CD4-positive, alpha-beta T cell treated with Interferon gamma for 1 hour (primary cell): ENCODE results near the gene DENND4B.
"Not testable (repeated sequence)": the region's sequence is repeated elsewhere in the genome, so short reads cannot be mapped to it uniquely, and the experiment has no call there.

Experiments
- DNase-seq: peaks from one replicate; pipeline ENCODE4 v3.0.0-alpha.2; 2020

Gene DENND4B

GRCh38 chr1:153922972-153923925, 23.3 kb downstream of the DENND4B start, which contains the start of gene GATAD2B:
TSS of gene GATAD2B (minus strand) at chr1:153922972. CDS start at chr1:153828347, 94,625 bp downstream.
- DNase-seq: peak; percentile 100

DNA sequence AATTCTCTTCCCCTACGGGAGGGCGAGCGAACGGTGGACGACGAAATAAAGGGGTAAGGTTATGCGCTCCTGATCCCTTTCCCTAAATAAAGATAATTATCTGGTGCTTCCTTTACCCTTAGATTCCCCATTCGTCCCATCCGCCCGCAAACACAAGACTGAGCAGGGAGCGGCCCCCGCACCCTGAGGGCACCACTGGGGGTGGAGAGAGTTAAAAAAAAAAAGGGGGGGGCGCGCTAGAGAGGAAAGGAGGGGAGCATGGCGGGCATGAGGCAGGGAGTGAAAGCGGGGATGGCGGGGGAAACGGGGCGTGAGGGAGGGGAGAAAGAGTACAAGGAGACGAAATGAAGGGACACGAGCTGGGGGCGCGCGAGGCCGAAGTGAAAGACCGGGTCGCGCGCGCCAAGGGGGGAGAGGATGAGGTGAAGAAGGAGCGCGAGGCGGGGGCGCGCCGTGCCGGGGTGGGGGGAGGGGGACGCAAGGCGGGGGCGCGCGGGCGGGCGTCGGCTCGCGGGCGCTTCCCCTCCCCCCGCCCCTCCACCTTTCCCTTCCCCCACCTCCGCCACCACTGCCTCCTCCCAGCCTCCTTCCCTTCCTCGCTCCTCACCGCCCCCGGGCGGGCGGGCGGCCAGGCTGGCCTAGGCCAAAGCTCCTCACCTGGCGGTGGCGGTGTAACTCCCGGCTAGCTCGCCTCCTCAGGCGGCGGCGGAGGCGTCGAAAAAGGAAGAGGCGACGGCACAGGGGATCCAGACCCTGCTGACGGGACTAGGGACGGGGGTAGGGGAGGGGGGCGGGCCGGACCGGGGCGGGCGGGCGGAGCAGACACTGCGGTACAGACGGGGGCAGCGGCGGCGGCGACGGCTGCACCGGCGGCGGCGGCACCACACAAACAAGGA, 24.2 kb downstream of the DENND4B start:
- no peak for DNase-seq

- no peak for DNase-seq
Measured at GRCh38 chr1:153921803-153922075, 24.8 kb downstream of the DENND4B start.

DNA sequence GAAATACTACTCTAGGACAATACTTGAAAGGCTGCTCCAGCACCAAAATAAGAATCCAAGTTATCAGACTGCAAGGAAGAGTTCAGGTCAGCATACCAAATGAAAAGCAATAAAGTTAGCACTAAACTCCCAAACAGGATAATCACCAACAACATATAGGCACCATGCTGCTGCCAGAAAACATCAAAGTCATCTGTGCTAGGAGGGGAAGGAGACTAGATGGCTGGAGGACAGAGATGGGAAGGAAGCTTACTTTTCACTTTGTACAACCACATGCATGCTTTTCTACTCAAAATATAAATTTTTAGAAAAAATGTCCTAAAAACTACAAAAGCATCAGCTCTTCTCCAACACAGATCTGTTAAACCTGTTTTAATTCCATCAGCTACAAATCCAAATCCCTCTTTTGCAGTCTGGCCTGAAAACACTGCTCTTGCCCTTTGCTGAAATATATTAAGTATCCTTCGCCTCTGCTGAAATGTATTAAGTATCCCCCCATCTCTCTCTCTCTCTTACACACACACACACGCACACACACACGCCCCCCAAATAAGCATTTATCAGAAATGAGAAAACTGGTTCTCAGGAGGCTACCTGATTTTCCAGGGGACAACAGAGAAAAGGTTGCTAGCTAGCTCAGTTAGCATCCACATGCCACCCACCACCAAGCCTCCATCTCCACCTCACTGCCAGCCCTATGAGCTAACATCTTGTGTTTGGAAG, 25.3 kb downstream of the DENND4B start:
- DNase-seq: no peak

GRCh38 chr1:153919876-153920852, 26.4 kb downstream of the DENND4B start:
- DNase-seq: peak; percentile 5

GRCh38 chr1:153916297-153916696, 30.2 kb downstream of the DENND4B start:
- DNase-seq: no peak

DNA sequence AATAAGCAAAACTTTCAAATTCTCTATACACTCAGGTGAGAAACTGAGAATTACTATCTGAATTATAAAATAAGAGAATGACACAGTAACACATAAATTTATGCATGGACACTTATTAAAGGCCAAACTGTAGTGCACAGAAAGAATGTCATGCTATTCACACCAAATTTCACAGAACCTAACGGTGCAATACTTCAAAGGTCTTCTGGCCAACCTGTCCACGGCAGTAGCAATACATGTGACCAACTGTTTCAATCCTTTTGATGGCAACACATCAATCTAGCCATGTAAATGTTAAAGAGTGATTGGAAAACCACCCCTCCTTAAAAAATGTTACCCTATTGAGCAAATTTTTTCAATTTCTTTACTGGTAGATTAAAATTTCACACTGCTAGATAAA, 34.2 kb downstream of the DENND4B start:
- no peak for DNase-seq

GRCh38 chr1:153910560-153910959, 36.0 kb downstream of the DENND4B start:
- DNase-seq: not testable (repeated sequence)

DNA sequence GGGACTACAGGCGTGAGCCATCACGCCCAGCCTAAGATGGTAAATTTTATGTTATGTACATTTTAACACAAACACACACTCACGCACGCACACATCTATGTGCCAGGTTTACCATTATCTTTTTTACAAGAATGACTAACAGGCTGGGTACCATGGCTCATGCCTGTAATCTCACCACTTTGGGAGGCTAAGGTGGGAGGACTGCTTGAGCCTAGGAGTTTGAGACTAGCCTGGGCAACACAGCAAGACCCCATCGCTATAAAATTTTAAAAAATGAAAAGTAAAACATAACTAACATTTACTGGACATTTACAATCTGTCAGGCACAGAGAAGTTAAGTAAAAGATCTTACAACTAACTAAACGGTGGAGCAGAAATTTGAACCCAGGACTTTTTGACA, 38.4 kb downstream of the DENND4B start:
- DNase-seq: no peak

DNA sequence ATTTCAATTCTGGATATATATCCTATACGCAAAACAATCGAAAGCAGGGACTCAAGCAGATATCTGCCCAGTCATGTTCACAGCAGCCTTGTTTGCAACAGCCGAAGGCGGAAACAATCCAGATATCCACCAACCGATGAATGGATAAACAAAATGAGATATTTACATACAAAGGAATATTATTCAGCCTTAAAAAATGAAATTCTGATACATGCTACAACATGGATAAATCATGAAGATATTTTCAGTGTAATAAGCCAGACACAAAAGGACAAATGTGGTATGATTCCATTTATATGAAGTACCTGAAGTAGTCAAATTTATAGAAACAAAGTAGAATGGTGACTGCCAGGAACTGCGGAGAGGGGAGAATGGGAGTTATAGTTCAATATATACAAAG, 39.4 kb downstream of the DENND4B start:
- no peak for DNase-seq

DNA sequence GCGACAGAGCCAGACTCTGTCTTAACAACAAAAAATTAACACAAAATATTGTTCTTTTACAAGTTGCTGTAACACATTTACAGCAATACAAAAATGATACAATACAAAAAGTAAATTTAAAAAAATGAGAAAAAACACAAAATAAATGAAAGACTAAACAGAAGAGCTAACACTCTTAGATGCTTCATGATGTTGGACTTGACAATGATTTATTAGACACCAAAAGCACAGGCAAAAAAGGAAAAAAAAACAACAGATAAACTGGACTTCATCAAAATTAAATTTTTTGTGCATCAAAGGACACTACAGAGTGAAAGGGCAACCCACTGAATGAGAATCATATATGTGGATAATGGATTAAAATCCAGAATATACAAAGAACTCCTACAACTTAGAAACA, 40.1 kb downstream of the DENND4B start:
- DNase-seq: no peak

DNA sequence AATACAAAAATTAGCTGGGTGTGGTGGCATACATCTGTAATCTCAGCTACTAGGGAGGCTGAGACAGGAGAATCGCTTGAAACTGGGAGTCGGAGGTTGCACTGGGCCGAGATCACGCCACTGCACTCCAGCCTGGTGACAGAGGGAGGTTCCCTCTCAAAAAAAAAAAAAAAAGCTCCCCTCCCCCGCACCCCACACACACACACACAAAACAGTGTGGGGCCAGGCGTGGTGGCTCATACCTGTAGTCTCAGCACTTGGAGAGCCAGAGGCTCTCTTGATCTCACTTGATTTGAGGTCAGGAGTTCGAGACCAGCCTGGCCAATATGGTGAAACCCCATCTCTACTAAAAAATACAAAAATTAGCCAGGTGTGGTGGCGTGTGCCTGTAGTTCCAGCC, 40.6 kb downstream of the DENND4B start:
- DNase-seq: not testable (repeated sequence)

- no peak for DNase-seq
Measured at GRCh38 chr1:153903841-153904455, 42.6 kb downstream of the DENND4B start.

GRCh38 chr1:153899509-153899908, 47.0 kb downstream of the DENND4B start:
- no peak for DNase-seq

GRCh38 chr1:153895866-153896265, 50.7 kb downstream of the DENND4B start:
- DNase-seq: not testable (repeated sequence)

DNA sequence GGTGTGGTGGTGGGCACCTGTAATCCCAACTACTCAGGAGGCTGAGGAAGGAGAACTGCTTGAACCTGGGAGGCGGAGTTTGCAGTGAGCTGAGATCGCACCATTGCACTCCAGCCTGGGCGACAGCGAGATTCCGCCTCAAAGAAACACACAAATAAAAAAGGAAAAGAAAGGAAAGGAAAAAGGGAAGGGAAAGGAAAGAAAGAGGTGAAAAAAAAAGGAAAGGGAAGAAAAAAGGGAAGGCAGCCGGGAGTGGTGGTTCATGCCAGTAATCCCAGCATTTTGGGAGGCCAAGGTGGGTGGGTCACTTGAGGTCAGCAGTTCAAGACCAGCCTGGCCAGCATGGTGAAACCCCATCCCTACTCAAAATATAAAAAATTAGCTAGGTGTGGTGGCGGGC, 55.5 kb downstream of the DENND4B start:
- DNase-seq: not testable (repeated sequence)

GRCh38 chr1:153888533-153888932, 58.0 kb downstream of the DENND4B start:
- no peak for DNase-seq

DNA sequence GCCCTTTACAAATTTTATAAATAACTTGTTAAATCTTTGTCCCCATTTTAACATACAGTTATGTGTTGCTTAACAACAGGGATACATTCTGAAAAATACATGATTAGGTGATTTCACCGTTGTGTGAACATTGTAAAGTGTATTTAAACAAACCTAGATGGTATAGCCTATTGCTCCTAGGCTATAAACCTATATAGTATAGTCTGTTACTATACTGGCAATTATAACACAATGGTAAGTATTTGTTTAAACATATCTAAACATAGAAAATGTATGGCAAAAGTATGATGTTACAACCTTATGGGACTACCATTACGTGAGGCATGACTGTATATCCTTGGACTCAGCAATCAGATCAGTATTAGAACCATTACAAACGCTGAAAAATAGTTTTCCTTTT, 60.4 kb downstream of the DENND4B start:
- DNase-seq: no peak

DNA sequence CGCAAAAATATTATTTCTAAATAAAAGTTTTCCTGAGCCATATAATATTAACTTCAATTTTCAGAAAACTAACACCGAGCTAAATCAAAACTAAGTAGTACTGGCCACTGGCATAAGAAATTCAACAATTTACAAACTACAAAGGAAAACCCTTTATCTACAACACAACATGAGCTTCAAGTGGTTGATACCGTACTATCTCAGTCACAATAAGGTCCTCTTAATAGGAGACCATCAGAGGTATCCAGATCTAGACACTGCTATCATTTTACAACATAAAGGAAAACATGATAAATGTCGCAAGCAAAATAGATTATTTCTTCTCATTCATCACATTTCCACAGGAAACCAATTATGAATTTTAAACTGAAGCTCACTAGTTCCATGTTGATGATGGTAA, 63.3 kb downstream of the DENND4B start:
- DNase-seq: no peak

GRCh38 chr1:153882296-153882912, 64.1 kb downstream of the DENND4B start:
- DNase-seq: no peak

GRCh38 chr1:153881751-153882150, 64.8 kb downstream of the DENND4B start:
- no peak for DNase-seq
